22Rv1 (cell line): ENCODE measurements around the gene DHX29.
A peak's percentile ranks its signal among the peaks of the same experiment; 100 is the strongest.

Source experiments
- H3K27ac ChIP-seq: fragments of 450-650 bp; 2 replicates; pipeline ENCODE4 v1.5.1; 2017
- CTCF ChIP-seq: fragments of 450-650 bp; IDR thresholded peaks from 2 replicates; pipeline ENCODE4 v1.5.1; 2017; ENCODE audit warnings: mild to moderate bottlenecking
- ZFX ChIP-seq: fragments of 450-650 bp; IDR thresholded peaks from 2 replicates; pipeline ENCODE4 v1.6.1; 2017; ENCODE audit warnings: antibody characterized with exemption, borderline replicate concordance

DHX29 gene, protein sequence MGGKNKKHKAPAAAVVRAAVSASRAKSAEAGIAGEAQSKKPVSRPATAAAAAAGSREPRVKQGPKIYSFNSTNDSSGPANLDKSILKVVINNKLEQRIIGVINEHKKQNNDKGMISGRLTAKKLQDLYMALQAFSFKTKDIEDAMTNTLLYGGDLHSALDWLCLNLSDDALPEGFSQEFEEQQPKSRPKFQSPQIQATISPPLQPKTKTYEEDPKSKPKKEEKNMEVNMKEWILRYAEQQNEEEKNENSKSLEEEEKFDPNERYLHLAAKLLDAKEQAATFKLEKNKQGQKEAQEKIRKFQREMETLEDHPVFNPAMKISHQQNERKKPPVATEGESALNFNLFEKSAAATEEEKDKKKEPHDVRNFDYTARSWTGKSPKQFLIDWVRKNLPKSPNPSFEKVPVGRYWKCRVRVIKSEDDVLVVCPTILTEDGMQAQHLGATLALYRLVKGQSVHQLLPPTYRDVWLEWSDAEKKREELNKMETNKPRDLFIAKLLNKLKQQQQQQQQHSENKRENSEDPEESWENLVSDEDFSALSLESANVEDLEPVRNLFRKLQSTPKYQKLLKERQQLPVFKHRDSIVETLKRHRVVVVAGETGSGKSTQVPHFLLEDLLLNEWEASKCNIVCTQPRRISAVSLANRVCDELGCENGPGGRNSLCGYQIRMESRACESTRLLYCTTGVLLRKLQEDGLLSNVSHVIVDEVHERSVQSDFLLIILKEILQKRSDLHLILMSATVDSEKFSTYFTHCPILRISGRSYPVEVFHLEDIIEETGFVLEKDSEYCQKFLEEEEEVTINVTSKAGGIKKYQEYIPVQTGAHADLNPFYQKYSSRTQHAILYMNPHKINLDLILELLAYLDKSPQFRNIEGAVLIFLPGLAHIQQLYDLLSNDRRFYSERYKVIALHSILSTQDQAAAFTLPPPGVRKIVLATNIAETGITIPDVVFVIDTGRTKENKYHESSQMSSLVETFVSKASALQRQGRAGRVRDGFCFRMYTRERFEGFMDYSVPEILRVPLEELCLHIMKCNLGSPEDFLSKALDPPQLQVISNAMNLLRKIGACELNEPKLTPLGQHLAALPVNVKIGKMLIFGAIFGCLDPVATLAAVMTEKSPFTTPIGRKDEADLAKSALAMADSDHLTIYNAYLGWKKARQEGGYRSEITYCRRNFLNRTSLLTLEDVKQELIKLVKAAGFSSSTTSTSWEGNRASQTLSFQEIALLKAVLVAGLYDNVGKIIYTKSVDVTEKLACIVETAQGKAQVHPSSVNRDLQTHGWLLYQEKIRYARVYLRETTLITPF (N-terminal part only)

DNA sequence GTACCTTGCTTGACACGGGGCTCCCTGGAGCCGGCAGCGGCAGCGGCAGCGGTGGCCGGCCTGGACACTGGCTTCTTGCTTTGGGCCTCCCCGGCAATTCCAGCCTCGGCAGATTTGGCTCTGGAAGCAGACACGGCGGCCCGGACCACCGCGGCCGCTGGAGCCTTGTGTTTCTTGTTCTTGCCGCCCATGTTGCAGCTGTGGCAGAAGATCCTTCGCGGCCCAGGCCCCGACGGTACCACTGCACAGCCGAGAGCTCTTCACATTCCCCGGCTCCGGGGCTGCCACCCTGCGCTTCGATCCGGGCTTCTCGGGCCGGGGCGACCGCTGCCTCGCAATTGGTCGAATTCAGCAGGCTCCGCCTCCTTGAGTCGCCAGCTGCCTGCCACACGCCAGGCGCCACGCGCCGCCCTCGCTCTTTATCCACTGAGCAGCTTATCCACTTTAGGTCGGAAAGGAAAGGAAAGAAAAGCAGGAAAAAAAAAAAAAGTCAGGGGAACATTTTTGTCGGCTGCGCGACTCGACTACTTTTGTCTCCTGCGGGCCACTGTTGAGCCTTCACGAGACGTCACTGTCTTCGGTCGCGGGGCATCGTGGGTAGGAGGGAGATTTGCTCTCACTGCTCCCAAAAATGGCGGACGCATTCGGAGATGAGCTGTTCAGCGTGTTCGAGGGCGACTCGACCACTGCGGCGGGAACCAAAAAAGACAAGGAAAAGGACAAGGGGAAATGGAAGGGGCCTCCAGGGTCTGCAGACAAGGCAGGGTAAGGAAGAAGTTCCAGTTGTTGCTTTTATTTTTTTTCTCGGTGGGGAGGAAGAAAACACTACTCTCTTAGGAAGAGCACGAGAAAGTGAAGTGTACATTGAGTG, at the start of gene DHX29, which contains the start of gene MTREX:
TSS of gene DHX29 (minus strand) at position 312 of the 871 bp plus-strand sequence. CDS start at position 191, 121 bp downstream.
TSS of gene MTREX (plus strand) at position 607 of the 871 bp plus-strand sequence. CDS start at position 632, 25 bp downstream.
- peak within 1 kb of the TSS; percentile 97 for H3K27ac ChIP-seq
- TF ChIP-seq CTCF: no peak
- no peak for TF ChIP-seq ZFX

- no peak for TF ChIP-seq ZFX
- TF ChIP-seq CTCF: no peak
- no peak overlapping the region for H3K27ac ChIP-seq
Observed at GRCh38 chr5:55356896-55357295, 49.4 kb upstream of the DHX29 start.

DNA sequence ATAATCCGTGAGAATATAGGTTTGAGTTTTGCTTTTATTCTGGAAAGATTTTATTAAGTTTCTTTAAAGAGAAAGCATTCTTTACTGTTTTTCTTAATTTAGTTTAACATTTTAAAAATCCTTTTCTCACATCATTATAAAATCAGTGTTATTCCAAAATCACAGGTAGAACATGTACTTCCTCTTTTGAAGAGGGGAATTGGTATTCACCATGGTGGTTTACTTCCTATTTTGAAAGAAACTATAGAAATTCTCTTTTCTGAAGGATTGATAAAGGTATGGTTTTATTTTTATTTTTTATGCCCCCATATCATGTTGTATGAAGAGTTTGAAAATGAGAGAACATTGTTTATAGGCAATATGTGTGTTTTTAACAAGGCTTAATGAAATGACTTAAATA, 43.3 kb upstream of the DHX29 start:
- H3K27ac ChIP-seq: no peak overlapping the region
- TF ChIP-seq CTCF (no peak), ZFX (no peak)

- H3K27ac ChIP-seq: no peak overlapping the region
- TF ChIP-seq CTCF (no peak), ZFX (no peak)
Observed at GRCh38 chr5:55347786-55348185, 40.3 kb upstream of the DHX29 start.

GRCh38 chr5:55345327-55345726, 37.8 kb upstream of the DHX29 start:
- H3K27ac ChIP-seq: no peak overlapping the region
- TF ChIP-seq ZFX (no peak), CTCF (no peak)

DNA sequence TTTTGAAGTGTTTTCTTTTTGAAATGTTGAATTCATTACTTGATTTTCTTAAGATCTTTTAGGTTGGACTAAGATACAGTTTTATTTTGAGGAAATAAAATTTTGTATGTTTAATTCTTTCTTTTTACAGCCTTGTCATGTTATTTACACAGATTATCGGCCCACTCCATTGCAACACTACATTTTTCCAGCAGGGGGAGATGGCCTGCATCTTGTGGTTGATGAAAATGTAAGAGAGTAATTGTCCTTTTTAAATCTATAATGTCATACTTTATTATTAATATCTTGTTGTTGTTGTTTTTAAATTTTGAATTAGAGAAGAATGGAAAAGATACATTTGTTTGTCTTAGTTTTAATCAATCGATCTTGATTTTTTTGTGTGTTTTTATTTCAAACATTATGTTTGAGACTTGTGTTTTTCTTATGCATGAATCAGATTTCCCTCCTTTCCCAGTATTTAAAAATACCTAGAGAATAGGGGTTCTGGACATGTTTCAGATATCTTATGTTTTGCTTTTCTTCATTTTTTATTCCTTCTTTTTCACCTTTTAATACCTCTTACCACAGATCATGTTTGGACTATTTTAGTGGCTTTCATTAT, 37.0 kb upstream of the DHX29 start:
- peak; percentile 96 for TF ChIP-seq CTCF
- no peak for TF ChIP-seq ZFX
- no peak overlapping the region for H3K27ac ChIP-seq
